Measurements from ENCODE around the gene LAMTOR2. TPM values are rescaled to one million over a fixed set of nuclear protein-coding genes. Genes with fewer than 3 reads are reported as not detected.
A peak's percentile ranks its signal among the peaks of the same experiment; 100 is the strongest.

Gene LAMTOR2
- total and polyA plus RNA-seq, 9 of the 15 experiments (the other 6 are each of a cell fraction or from before 2014, with no cell fraction given) = 39.0 to 161 (median 74.6) TPM

GRCh38 chr1:156090840-156091188 lies 36.2 kb downstream of the LAMTOR2 start (continued):
- peak; percentile 83 for TF ChIP-seq REST (IDR thresholded peaks at IDR 0.05; ENCODE audit: borderline replicate concordance)
- no peak for TF ChIP-seq REST (CRISPR knock-in tag; IDR thresholded peaks at IDR 0.05; ENCODE audit: low read depth)
- TF ChIP-seq TFAP4 (CRISPR knock-in tag; IDR thresholded peaks at IDR 0.05; ENCODE audit: borderline replicate concordance) = peak; percentile 58; the same call in 1 of the 2 replicates
- TF ChIP-seq ETS2 (tag; IDR thresholded peaks at IDR 0.05; ENCODE audit: borderline replicate concordance, poor library complexity, severe bottlenecking) = no peak
- TF ChIP-seq MGA (IDR thresholded peaks at IDR 0.05) = no peak
- TF ChIP-seq RAD51 (IDR thresholded peaks at IDR 0.05; ENCODE audit: borderline replicate concordance, low read depth) = no peak
